Ecto neural progenitor cell (in vitro differentiated cells): ENCODE results near the gene NAA15.
A peak's percentile ranks its signal among the peaks of the same experiment; 100 is the strongest.
"Not testable (repeated sequence)": the region's sequence is repeated elsewhere in the genome, so short reads cannot be mapped to it uniquely, and the experiment has no call there.

Experiments used
- DNase-seq: peaks from one replicate; pipeline ENCODE4 v3.0.0-alpha.2; 2018; ENCODE audit warnings: low spot score

The NAA15 gene

DNA sequence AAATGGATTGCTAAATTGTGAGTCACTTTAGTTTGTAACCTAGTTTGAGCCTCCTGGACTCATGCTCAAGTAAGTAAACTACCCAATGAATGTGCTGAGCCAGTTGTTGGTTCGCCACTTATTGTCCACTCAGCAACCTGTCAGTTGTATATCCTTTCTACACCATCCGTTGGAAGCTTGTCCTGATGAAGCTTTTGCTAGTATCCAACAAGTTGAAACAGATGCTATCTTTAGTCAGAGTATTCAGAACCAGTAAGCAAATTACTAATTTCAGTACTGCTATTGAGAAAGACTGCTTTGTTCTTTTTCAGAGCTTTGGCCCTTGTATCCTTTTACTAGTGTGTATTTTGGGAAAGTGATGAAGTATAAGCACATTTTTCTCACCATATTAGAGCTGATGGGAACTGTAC is 4.3 kb upstream of the NAA15 start:
- DNase-seq, result no peak

DNA sequence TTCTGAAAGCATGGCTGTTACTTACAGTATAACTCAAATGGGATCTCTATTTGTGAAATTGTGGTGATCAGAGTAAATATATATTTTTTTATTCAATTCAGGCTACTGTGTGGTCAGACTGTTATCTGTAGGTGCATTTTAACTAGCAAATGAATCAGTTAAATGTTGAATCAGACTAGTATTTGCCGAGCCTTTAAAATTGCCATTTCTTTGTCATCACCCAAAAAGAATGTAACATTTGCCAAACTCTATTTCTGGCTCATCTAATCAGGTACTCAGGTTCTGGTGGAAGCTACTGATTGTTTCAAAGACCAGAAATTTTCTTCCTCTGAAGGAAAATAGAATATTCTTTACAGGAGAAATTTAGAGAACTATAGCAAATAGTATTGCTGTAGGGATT is 1.8 kb upstream of the NAA15 start:
- DNase-seq, result no peak

DNA sequence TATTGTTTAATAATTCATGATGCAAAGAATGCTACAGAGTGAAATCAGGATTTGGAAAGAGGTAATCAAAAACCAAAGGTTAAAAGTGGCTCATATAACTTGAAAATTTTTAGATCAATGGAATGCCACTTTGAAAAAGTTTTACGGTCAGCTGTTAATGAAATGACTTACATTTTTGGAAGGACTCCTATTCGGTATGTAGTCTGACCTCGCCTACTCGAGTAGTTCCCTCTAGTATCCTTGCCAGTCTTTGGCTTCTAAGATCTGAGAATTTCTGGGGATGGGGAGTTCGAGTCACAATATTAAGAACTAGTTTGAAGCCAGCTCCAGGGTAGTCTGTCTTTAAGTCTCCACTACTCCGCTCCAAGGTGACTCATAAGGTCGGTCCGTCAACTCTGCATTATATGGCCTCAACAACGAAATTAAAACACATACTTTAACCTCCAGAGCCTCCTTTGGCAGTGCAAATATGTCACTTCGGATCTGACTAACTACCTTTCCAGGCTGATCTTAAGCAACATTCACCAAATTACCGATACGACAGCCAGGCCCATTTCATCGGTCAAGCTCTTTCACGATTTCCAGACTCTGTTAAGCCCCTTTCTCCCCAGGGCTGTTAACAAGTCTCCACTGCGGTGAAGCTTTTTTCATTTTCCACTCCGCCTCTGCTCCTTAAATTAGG is 733 bp upstream of the NAA15 start:
- no peak for DNase-seq

DNA sequence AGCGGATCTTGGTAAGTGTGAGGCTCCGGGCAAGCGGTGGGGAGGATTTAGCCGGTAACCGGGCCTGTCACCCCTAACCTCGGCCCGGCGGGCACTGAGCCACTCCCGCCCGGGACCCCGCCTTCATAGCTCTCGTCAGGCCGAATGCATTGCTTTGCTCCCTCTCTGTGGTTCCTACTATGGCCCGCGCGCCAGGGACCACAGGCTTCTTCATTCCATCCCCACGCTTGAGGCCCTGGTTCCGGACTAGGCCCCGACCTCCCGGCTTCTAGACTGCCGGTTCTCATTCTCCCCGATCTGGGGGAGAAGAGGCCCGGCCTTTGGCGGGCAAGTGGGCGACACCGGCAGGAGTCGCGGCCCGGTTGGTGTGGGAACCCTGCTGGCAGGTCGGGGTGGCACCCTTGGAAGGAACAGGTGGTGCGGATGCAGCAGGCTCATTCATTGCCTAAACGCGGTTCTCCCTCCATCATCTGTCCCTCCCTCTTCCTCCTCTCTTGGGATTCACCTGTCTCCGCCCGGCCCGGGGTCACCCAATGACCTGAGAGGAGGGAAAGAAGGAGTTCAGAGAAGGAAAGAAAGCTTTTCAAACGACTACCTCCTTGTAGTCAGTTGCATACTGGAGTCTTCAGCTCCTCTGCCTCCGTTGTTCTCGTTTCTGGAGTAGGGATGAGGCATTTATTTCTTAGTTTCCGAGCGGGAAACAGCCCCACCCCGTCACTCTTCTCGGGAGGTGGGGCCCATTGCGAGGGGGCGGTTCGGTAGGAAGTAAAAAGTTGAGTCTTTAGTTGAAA is 711 bp downstream of the NAA15 start, which contains the start of gene NDUFC1:
Gene NDUFC1 (minus strand): TSS at position 657 of the 791 bp plus-strand sequence. CDS start 6,679 bp downstream, outside the sequence.
- DNase-seq, result peak; percentile 69

DNA sequence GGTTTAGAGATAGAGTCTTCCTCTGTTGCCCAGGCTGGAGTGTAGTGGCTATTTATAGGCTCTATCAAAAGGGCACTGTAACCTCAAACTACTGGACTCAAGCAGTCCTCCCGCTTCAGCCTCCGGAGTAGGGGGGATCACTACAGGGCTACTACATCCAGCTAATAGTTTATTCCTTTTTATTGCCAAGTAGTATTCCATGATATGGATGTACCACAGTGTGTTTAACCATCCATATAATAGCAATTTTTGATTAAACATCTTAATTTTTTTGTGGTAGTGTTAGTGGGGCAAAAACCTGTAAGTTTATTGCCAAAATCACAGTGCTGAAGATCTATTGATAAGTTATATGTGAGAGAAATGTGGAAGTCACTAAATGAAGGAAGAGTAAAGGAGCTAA is 3.6 kb downstream of the NAA15 start:
- no peak for DNase-seq

DNA sequence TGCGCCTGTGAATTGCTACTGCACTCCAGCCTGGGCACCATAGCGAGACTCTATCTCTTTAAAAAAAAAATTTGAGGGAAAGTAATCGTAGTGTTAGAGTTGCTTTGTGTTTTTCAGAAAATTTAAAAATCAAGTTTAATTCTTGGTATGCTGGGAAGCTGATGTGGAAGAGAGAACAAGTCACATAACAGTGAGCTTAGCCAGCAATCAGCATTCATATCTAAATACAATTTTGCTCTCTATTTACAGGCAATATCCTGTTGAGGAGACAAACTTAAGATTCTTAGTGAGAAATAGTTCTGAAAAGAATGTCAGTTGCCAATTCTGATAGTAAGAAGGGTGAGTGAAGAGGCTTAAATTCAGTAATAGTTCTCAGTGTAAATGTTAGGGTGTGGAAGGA is 10.6 kb downstream of the NAA15 start:
- no peak for DNase-seq

DNA sequence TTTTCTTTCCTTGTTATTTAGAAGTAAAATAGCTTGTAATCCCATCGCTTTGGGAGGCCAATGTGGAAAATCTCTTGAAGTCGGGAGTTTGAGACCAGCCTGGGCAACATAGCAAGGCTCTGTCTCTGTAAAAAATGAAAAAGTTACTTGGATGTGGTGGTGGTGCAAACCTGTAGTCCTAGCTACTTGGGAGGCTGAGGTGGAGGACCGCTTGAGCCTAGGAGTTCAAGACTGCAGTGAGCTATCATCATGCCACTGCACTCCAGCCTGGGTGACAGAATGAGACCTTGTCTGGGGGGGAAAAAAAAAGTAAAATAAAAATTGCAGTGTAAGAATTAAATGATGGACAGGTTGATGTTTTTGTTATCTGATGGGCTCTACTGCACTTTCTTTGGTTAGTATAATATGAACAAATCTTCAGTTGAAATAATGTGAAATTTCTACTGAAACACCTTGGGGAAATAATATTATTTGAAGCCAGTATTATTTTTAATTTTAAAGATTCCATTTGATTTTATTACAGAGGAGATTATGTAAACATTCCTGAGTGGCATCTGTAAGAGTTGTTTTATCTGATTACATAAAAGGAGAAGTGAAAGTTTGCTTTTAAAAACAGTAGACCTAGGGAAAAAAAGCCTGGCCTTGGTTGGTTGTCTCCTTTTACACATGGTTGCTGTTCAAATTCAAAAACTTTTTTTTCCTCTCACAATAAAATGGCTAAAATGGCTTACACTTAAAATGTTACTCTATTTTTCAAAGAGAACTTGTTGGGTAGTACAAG is 11.4 kb downstream of the NAA15 start:
- DNase-seq, result no peak

DNA sequence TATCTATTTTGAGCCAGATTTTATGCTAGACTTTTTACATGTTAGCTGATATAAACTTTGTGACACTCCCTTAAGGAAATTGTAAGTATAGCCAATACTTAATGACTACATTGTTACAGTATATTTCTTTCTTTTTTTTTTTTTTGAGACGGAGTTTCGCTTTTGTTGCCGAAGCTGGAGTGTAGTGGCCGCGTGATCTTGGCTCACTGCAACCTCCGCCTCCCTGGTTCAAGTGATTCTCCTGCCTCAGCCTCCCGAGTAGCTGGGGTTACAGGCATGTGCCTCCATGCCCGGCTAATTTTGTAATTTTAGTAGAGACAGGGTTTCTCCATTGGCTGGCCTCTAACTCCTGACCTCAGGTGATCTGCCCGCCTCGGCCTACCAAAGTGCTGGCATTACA is 12.1 kb downstream of the NAA15 start:
- DNase-seq, result not testable (repeated sequence)

DNA sequence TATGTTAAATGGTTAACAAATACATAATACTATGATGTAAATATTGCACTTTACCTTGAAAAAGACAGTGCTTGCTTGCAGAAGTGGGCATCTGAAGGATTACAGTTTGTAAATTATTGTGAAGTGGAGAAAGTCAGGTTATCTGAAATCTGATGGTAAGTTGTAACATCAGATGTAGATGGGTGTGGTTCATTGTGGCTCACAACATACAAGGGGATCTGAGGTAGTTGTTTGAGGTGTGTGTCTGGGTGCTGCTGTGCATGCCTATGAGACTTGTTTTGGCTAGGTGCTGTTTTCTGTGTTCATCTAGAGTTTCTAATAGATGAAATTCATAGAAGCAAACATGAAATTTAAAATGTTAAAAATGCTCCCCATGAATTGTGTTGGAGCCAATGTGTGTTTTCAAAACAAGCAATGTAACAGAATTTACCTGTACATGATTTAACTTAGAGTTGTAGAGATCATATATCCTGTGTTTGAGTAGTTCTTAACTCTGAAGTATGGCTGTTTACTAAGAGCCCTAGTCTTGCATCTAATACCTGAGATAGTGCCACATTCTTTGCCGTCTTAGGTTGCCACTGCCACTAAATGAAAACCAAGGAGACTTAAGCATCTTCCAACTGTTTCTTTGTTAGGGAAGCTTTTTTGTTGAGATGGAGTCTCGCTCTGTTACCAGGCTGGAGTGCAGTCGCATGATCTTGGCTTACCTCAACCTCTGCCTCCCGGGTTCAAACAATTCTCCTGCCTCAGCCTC is 12.9 kb downstream of the NAA15 start:
- no peak for DNase-seq

DNA sequence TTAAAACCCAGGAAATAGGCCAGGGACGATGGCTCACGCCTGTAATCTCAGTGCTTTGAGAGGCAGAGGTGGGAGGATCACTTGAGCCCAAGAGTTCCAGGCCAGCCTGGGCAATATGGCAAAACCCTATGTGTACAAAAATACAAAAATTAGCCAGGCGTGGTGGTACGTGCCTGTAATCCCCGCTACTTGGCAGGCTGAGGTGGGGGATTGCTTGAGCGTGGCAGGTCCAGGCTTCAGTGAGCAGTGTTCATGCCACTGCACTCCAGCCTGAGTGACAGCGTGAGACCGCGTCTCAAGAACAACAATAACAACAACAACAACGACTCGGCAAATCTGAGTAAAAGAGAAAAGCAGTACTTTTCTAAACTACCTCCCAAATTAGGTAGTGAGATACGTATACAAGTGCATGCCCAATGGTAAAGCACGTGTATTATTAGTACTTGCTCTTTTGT is 13.9 kb downstream of the NAA15 start:
- no peak for DNase-seq

DNA sequence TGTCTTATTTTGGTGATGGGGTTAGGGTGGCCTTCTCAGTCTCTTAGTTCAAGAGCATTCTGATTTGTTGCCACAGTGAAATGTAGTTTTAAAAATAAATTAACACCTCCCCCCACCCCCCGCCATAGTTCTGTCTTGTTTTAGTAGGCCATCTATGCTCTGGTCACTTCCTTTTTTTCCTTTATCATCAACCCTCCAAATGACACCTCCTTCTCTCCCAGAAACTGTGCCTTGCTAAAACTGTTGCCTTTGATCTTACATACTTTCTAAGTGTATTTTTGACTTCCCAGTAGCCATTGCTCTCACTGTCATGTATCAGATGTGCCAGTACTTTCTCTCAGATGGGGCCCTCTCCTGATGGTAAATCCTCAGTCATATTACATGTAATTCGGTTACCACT is 15.4 kb downstream of the NAA15 start:
- DNase-seq, result no peak

DNA sequence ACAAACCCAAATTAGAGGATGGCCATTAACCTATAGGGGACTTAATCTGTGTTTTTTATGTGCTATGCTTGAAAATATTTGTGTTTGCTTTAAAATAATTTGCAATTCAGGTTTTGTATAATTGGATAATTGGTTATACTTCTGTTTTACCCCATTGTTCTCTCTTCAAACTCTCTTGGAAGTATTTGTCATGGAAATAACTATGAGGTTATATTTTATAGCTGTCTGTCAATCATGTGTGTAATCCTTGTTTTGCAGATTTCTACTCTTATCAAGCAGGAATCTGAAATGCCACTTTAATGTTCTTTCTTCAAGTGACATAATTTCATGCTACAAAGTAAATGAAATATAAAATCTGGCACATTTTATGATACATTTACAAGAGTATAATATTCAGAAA is 16.3 kb downstream of the NAA15 start:
- no peak for DNase-seq

DNA sequence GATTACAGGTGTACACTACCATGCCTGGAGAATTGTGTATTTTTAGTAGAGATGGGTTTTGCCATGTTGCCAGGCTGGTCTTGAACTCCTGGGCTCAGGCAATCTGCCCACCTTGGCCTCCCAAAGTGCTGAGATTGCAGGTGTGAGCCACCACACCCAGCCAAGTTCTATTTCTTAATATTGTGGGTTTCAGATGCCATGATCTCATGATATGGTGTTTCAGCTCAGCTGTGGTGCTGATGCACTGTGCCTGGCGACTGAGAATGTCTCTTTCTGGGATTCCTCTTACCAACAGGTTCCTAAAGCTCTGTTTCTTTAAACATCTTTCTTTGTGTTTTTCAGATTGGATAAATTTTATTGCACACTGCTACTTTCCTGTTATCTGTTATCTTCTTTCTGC is 18.3 kb downstream of the NAA15 start:
- no peak for DNase-seq

DNA sequence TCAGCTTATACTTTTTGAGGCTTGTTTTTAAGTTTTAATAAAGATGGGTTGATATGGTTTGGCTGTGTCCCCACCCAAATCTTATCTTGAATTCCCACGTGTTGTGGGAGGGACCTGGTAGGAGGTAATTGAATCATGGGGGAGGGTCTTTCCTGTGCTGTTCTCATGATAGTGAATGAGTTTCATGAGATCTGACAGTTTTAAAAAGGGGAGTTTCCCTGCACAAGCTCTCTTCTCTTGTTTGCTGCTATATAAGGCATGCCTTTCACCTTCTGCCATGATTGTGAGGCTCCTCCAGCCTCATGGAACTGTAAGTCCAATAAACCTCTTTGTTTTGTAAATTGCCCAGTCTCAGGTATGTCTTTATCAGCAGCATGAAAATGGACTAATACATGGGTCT is 20.8 kb downstream of the NAA15 start:
- not testable (repeated sequence) for DNase-seq

DNA sequence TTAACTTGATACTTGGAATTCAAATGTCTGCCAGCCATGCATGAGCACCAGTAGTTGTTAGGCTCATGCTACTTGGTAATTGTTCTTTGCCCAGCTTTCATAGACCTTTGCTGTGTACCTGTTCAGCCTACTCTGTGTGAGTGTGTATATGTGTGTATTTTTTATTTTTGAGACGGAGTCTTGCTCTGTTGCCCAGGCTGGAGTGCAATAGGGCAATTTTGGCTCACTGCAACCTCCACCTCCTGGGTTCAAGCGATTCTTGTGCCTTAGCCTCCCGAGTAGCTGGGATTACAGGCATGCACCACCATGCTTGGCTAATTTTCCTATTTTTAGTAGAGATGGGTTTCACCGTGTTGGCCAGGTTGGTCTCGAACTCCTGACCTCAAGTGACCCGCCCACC is 21.2 kb downstream of the NAA15 start:
- not testable (repeated sequence) for DNase-seq

DNA sequence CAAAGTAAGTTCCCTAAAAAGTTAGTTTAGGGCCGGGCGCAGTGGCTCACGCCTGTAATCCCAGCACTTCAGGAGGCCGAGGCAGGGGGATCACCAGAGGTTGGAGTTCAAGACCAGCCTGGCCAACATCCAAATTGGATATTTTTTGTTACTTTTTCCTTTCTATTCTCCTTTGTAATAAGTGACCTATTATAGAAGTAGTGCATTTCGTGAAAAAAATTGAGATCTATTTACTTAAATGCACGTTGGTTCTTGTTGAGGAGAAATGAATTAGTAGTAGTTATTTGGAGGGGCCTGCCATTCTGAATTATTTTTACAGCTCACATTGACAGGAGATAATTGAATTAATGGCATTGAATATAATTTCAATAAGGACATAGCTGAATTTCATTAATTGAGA is 23.3 kb downstream of the NAA15 start:
- DNase-seq, result no peak

DNA sequence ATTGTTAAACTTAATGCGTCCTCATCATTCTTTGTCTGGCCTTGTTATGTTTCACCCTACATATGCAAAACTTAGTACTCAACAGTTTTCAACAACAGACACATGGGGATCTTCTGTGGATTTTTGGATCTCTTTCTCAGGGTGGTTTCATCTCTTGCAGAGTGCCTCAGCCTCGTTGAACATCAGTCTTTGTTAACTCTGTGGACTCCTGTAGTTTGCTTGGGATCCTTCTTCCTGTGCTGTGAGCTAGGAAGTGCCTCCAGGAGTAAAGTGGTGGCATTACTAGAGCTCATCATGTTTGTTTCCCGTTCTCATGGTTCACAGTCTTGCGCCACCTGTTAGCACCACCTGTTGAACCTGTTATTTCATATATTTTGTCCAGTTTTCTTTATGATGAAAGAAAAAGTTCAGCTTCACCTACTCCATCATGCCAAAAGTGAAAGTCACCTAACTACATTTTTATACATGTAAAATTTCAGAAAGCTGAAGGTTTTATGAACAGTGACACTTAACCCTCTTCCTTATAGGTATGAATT is 28.4 kb downstream of the NAA15 start:
- DNase-seq, result no peak

DNA sequence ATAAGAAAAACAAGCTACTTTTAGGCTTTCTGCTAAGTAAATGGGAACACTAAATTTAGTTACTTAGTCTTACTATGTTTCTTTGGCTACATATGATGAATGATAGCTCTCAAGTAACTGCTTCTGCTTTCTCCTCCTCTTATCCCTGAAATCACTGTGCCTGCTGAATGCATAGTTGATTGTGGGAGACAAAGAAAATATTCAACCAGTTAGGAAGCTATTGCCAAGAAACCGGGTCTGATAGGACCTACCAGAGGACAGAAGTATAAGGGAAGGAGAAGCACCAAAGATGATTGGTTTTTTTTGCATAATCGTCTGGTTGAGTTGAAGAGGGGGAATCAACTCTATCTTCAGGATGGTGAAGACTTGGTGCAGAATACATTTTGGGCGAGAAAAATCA is 29.0 kb downstream of the NAA15 start:
- no peak for DNase-seq

DNA sequence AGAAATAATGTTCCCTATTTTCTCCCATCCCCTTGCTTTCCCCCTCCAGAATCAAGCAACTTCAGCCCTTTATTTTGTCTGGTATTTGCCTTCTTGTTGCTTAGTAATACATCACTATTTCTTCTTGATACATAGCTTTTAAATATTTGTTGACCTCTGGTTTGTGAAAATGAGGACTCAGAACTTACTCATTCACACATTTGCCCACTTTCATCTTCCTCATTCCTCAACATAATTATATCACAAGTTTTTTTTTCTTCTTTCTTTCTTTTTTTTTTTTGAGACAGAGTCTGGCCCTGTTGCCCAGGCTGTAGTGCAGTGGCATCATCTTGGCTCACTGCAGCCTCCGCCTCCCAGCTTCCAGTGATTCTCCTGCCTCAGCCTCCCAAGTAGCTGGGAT is 29.9 kb downstream of the NAA15 start:
- DNase-seq, result no peak

DNA sequence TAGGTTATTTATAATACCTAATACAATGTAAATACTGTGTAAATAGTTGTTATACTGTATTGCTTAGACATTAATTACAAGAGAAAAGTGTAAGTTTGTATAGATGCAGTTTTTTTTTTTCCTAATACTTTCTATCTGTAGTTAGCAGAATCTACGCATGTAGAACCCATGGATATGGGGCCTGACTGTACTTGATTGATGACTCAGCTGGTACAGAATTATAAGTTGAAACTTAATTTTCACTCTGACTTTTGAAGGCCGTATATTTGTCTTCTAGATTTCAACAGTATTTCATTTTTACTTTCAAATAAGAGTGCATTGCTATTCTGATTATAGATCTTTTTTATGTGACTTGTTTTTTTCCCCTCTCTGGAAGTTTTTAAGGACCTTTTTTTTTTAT is 31.7 kb downstream of the NAA15 start:
- DNase-seq, result no peak

DNA sequence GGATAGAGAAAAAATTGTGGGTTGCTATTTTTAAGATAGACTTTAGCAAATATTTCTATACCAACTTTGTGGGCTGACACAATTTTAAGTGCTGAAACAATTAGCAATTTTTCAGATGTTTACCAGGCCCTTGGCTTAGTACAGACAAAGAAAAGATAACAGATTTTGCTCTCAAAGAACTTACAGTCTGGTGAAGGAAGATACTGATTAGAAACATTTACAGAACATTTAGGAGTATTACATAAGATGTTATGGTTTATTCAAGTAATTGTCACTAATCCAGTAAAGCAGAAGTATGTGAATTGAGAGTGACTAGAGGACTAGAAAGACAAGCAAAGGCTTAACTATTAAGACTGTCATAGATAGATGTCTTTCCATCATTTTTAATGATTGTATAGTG is 36.3 kb downstream of the NAA15 start:
- no peak for DNase-seq

DNA sequence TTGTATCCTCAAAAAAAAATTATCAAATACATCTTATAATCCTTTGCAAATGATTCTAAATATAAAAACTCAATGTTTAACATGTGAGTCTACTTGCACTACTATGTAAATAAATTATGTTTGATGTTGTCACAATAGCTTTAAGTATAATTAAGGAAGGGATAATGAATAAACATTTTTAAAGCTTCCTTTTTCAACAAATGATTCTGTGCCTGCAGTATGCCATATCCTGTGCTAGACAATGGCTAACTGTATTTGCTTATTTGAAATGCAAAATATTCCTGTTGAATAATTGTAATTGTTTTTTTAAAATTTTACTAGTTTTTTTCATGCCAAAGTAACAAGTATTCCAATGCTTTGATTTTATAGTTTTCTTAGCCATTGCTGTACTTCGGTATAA is 60.0 kb downstream of the NAA15 start:
- no peak for DNase-seq
